ENCODE data around the gene SPATA13.

SPATA13 gene

GRCh38 chr13:24168392-24168750 lies 7.9 kb downstream of the SPATA13 start:
- no peak for DNase-seq

DNA sequence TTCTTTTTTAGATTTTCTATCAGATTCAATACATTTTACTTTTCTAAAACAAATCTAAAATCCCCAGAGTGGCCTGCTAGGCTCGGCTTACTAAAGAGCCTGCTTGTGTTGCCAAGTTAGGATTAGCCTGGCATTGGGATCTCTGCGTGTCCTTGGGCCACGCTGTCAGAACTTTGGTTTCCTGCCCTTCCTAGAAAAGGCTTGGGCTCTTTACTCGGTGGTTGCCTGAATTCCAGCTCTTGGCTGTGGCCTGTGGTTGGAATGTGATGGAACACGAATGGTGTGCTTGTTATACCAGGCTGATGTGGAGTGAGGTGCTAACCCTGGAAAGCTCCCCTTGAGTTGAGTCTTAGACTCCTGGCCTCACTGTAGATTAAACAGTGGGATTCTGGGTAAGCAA lies 8.5 kb downstream of the SPATA13 start:
- no peak for DNase-seq

DNA sequence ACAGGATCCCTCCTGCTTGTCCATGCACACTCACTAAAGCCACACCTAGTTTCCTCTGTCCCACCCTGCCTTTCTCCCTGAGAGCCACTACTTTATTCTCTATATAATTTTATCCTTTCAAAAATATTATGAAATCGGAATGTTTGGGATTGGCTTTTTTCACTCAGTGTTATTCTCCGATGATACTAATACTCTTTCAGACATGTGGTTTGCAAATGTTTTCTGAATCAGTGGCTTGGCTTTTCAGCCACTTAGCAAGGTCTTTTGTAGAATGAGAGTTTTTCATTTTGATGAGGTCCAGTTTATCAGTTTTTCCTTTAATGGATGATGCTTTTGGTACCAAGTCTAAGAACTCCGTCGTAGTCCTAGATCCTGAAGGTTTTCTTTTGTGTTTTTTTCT lies 11.6 kb downstream of the SPATA13 start:
- no peak for DNase-seq

- DNase-seq: no peak
Measured at GRCh38 chr13:24173795-24174194, 13.3 kb downstream of the SPATA13 start.

GRCh38 chr13:24175847-24176246 lies 15.3 kb downstream of the SPATA13 start:
- no peak for DNase-seq

DNA sequence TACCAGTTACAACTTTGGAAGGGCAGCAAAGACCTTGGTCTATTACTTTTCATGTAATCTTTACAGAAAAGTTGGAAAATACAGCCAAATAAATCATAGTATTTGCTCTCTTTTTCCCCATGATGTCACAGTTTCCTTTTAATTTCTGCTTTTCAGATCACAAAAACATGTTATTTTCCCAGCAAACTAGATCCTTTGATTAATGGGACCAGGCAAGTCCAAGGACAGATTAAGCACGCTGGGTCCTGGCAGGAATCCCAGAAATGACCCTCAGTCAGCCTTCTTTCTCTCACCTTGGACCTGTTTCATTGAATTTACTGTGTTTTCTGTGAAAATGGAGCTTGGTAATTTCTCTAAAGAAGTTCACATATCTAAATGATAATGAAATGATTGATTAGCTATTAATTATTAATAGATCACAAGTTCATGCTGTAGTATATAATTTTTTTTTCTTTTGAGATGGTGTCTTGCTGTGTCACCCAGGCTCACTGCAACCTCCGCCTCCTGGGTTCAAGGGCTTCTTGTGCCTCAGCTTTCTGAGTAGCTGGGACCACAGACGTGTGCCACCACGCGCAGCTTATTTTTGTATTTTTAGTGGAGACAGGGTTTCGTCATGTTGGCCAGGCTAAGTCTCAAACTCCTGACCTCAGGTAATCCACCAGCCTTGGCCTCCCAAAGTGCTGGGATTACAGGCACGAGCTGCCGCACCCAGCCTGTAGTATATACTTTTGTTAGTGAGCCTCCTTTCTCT lies 16.0 kb downstream of the SPATA13 start:
- no peak for DNase-seq

- DNase-seq: no peak
Measured at GRCh38 chr13:24178847-24179485, 18.4 kb downstream of the SPATA13 start.

- DNase-seq: no peak
Measured at GRCh38 chr13:24179486-24179850, 18.9 kb downstream of the SPATA13 start.

GRCh38 chr13:24180750-24181377 lies 20.3 kb downstream of the SPATA13 start:
- DNase-seq: no peak

DNA sequence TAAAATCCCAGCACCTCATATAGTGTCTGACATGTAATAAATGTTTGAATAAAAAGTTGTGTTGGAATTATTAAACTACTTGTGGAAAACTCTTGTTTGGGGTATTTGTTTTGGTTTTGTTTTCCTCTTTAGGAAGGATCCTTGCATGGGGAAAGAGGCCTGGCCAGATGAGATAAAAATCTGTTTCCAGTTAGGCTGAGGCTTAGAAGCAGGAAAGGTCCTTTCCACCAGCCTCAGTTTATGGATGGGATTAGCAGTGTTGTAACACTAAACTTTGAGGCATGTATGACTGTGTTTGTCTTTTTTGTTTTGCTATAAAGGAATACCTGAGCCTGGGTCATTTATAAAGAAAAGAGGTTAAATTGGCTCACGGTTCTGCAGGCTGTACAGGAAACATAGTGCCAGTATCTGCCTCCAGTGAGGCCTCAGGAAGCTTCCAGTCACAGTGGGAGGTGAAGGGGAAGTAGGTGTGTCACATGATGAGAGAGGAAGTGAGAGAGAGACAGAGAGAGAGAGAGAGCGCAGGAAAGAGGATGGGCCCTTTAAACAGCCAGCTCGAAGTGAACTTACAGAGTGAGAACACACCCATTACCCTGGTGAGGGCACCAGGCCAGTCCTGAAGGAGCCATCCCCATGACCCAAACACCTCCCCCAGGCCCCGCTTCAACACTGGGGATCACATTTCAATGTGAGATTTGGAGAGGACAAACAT lies 21.6 kb downstream of the SPATA13 start:
- no peak for DNase-seq

GRCh38 chr13:24182703-24183081 lies 22.2 kb downstream of the SPATA13 start:
- no peak for DNase-seq

GRCh38 chr13:24183741-24184182 lies 23.2 kb downstream of the SPATA13 start:
- DNase-seq: no peak

DNA sequence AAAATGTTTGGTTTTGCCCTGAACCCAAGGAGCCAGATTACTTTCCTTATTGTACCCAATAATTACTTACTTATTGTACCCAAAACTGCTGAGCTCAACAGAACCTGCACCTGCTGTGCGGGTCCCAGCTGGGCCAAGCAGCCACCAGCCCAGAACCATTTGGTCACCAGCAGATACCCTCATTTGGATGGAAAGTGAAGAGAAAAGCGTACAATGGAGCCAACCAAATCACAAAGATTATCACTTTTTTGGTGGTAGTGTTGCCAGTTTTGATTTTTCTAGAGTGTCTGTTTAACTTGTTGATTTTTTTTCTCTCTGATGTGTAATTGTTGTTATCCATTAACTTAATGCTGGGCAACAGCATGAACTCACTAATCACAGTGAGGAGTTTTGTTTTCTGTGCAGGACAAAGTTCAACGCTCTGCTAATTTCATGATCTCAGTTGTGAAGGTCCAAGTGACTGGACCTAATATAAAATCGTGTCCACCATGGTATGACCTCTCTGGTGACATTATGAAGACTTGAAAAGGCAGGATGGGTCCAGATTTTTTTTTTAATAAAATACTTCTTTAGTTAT lies 23.8 kb downstream of the SPATA13 start:
- DNase-seq: no peak

- no peak for DNase-seq
Measured at GRCh38 chr13:24184882-24185281, 24.4 kb downstream of the SPATA13 start.

DNA sequence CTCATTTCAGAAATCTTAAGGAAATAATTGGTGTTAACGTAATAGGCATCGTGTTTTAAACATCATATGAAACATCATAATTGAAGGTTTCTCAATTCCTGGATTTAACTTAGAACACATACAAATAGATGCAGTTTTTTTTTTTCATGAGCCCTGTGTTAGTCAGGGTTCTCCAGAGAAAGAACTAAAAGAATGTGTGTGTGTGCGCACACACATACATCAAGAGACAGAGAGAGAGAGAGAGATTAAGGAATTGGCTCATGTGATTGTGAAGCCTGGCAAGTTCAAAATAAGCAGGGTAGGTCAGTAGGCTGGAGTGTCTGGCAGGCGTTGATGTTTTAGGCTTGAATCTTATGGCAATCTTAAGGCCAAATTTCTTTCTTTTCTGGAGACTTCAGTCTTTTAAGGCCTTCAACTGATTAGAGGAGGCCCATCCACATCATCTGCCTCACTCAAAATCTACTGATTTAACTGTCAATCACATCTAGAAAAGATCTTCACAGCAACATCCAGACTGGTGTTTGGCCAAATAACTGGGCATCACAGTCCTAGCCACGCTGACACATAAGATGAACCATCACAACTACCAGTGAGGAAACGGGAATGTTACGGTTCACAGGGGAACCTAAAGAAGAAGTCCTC lies 25.2 kb downstream of the SPATA13 start:
- DNase-seq: no peak

DNA sequence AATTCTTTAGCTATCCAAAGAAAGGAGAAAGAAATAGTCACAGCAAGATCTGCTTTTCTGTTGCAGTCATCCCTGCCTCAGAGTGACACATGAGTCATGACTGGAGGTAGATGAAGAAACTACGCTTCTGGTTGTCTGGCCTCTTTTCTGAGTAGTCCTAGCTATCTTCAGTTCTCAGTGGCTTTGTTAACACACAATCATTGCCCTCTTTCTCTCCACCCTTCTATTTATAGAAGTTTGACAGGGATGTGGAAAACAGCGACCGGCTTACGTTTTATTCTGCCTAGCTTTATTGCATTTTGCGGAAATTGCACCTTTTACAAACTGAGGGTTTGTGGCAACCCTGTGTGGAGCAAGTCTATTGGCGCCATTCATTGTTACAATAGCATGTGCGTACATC lies 26.7 kb downstream of the SPATA13 start:
- DNase-seq: no peak

GRCh38 chr13:24192057-24192810 lies 31.7 kb downstream of the SPATA13 start:
- no peak for DNase-seq

DNA sequence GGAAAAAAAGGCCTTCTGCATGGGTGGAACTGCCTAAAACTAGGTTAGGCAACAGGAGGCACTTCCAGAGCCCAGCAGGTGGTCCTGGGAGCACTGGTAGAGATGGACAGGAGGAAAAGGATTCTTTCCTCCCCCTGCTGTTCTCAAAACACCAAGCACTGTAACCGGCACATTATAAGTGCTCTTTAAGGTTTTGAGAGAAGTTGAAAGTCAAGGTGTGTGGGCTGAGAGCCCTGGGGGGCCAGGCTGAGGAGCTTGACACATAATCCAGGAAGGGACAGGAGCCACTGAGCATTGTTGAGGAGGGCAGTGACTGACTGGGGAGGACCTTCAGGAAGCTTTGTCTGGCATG lies 32.3 kb downstream of the SPATA13 start:
- DNase-seq: no peak

GRCh38 chr13:24194447-24194846 lies 33.9 kb downstream of the SPATA13 start:
- DNase-seq: no peak

DNA sequence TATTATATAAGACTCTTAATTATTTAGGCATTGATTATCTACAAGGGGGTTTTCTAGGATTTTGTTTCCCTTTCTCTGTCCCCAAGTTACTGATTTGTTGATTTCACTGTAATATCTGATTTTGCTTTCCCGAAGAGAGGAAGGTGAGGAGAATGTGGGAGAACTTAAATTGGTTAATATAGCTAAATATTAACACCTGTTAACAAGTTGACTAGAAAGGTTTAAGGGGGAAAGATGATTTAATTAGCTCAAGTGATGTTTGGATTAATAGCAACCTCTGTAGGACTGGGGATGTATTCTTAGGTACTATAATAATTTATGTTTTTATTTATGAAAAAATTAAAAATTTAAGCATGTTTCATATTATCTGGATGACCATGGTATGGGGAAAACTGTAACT lies 35.1 kb downstream of the SPATA13 start:
- DNase-seq: no peak

GRCh38 chr13:24196593-24197197 lies 36.2 kb downstream of the SPATA13 start:
- no peak for DNase-seq

DNA sequence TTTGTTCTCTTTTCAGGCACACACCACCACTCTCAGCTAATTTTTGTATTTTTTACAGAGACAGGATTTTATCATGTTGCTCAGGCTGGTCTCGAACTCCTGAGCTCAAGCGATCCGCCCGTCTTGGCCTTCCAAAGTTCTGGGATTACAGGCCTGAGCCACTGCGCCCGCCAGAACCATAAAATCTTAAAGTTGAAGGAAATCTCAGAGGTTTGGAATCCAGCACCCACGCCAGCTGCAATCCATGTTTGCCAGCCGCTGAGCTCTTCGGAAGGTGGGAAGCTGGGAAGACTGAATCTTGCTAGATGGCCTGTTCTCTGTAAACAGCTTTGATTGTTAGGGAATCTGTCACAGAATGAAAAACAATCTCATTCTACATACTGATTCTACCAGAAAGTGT lies 38.5 kb downstream of the SPATA13 start:
- no peak for DNase-seq
